Umbilical cord (tissue), 2 donors: Measurements from ENCODE around the gene PTPRN. TPM values are rescaled to one million over a fixed set of nuclear protein-coding genes. Genes with fewer than 3 reads are reported as not detected.
"Not testable (repeated sequence)": the region's sequence is repeated elsewhere in the genome, so short reads cannot be mapped to it uniquely, and the experiment has no call there.

Experiments
- DNase-seq: peaks from one replicate; pipeline ENCODE4 v3.0.0-alpha.2; 2015; ENCODE audit warnings: low spot score
- total RNA-seq: library from RNA; depleted of rRNA; stranded (reverse); fragments of >200 nt; gene quantifications from one replicate; pipeline ENCODE4 v1.2.3, GENCODE V29; 2014; ENCODE audit warnings: low replicate concordance; ENCODE audit not compliant: insufficient read depth

The PTPRN gene
- total RNA-seq, 1 donor from 2014 or later = 5.5 TPM

DNA sequence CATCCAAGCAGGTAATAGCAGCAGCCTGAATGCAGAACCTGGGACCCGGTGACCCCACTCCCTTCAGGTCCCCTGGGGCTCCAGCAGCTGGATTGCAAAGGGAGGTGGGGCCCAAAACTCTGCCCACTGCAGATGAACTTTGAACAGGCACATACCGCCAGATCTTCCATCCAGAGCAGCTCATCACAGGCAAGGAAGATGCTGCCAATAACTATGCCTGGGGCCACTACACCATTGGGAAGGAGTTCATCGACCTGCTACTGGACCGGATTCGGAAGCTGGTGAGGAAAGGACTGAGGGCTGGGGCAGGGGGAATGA, 39.2 kb downstream of the PTPRN start:
- no peak for DNase-seq

DNA sequence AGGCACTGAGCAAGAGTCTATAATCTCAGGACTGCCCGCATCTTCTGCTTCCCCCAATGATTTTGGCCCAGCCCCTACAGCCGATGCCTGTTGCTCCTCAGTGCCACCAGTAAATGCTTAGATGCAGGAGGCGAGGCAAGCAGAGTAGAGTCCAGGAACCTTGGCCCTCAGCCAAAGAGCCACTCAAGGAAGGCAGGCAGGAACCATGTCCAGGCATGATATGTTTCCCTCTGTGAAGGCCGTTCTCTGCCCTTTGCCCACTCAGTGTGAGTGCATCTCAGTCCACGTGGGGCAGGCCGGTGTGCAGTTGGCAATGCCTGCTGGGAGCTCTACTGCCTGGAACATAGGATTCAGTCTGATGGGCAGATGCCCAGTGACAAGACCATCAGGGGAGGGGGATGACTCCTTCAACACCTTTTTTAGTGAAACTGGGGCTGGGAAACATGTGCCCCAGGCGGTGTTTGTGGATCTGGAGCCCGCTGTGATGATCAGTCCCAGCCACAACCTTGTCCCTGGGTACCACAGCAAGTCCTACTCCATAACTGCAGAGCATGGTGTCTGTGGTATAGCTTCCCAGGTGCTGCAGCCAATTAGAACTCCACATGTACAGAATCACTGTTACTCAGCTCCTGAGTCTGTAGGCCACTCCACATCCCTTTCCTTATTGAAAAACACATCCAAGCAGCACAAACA, 39.7 kb downstream of the PTPRN start:
- DNase-seq = no peak

DNA sequence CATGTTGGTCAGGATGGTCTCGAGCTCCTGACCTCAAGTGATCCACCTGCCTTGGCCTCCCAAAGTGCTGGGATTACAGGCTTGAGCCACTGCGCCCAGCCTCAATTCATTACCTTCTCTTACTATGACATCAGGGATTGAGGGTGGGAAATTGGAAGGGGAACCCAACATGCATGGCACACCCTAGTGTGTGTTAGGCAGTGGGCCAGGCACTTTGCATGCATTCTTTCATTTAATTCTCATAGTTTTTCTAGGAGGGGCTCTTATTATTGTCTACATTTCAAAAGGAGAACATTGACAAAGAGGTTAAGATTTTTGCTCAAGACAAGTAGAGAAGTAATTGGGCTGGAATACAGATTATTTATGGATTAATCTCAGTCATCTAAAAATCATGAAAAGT, 40.9 kb downstream of the PTPRN start:
- no peak for DNase-seq

DNA sequence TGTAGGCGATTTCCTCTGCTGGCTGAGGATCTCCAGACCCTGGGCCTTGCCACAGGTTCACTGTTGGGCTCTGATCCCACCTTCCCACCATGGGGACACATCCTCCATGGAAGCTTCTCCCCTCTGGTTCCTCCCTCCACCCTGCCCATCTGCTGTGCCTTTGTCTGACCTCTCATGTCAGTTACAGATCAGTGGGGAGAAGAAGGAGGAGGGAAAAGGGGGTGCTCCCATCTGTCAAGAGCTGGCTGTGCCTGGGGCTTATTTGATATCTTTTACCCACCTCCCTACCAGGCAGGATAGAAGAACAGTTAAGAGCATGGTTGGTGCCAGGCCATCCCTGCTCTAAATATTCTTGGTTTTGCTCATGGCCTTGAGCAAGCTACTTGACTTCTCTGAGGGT, 42.3 kb downstream of the PTPRN start:
- DNase-seq = no peak

DNA sequence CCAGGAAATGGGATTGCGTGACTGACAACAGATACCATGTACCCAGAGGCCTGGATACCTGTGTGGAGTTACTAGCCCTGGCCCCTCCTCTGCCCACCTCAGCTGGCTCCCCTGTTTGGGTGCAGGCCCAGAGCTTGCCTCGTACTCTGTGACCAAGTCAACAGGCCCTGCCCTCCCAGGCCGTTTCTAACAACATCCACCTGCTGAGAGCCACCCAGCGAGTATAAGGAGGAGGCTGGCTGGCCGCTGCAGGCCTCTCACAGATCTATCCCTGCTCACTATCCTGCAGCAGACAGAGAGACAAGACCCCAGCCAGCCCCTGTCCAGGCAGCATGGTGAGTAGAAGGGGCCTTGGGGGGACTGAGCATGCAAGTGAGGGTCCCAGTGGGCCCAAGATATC, 43.0 kb downstream of the PTPRN start:
- DNase-seq = no peak

DNA sequence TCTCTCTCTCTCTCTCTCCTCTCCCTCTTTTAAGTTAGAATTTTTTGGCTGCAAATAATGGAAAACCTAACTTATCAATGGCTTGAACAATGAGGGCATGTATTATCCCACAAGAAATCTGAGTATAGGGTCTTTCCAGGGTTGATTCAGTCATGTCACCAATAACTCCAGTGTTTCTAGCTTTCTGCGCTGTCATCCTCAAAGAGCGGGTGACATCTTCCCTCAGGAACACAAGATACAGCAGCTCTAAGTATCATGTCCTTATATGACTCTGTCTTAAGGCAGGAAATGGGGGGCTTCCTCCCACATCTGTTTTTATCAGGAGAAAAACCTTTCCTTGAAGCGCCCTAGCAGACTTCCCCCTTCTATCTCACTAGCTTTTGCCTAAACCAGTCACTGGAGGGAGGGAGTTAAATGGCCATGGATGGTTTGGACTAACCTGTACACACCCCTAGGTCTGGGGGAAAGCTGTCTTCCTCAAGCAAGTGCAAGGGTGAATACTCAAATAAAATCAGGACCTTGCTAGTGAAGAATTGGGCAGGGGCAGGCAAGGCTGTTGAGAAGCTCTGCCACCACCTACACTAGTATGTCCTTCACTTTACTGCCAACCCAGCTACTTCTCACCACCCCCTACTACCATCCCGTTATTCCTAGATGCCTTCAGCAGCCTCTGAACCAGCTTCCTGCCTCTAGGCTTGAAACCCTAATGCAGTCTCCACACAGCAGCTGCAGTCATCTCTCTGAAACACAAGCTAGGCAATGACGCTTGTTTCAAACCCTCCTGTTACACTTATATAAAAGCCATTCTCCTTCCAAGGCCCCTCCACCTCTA, 48.0 kb downstream of the PTPRN start:
- DNase-seq = no peak

DNA sequence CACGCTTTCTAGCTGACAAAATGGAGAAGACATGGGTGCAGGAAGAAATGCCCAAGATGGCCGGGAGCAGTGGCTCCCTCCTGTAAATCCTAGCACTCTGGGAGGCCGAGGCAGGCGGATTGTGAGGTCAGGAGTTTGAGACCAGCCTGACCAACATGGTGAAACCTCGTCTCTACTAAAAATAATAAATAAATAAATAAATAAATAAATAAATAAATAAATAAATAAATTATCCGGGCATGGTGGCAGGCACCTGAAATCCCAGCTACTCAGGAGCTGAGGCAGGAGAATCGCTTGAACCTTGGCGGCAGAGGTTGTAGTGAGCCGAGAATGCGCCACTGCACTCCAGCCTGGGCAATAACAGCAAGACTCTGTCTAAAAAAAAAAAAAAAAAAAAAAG, 50.3 kb downstream of the PTPRN start:
- not testable (repeated sequence) for DNase-seq

DNA sequence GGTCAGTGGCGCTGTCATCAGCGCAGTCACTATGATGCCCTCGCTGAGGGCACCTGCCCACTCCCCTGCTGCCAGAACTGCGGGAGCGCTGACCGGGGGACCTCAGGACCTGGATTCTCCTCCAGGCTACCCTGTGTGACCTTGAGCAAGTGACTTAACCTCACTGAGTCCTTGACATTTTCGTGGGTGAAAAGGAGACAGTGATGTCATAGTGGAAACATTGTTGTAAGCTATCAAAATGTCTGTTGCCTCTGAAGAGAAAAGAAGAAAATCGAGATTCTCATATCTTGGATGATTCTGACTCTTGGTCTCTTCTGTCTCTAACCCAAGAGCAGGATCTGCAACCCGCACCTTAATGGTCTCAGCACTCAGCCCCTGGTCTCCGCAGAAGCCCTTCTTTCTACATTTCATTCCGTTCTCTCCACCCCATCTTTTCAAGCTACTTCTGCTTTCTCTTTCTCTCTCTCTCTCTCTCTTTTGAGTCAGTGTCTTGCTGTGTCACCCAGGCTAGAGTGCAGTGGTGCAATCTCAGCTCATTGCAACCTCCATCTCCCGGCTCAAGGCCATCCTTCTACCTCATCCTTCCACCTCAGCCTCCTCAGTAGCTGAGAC, 54.5 kb downstream of the PTPRN start:
- no peak for DNase-seq

DNA sequence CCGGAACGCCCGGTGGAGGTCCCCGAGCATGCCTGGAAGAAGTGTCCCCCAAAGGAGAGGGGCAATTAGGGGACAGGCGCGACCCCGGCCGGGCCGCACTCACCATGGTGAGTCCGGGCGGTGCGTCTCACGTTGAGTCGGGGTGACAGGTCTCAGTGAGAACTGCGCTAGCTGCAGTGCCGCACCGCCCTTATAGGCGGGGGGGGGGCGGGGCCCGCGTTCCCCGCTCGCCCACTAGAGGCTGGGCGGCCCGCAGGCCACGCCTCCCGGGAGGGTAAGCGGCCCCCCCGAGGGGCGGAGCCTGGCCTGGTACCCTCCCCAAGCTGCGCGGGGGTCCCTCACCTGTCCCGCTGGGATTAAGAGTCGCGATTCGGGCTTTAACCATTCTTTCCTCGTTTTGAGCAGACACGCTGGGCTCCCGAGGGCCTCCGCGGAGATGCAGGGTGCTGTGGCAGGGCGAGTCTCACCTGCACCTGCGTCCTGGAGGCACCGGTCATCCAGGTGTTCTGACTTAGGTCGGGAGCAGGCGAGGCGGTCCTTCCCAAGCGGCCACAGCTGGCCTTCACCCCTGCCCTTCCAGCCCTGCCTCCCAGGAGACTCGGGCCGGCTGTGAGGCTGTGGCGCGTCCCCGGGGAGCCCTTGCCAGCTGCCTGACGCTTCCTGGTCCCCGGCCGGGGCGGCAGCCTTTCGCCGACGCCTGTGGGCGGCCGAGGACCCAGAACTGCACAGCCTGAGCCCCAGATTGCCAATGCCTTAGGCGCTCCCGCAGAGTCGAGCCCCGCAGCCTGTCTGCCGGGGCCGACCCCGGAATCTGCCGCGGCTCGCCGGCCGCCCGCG, 55.2 kb downstream of the PTPRN start, which contains the start of gene TUBA4A:
TSS of gene TUBA4A (minus strand) at position 166 of the 837 bp plus-strand sequence. CDS start at position 106, 60 bp downstream.
- peak; percentile 58 for DNase-seq

DNA sequence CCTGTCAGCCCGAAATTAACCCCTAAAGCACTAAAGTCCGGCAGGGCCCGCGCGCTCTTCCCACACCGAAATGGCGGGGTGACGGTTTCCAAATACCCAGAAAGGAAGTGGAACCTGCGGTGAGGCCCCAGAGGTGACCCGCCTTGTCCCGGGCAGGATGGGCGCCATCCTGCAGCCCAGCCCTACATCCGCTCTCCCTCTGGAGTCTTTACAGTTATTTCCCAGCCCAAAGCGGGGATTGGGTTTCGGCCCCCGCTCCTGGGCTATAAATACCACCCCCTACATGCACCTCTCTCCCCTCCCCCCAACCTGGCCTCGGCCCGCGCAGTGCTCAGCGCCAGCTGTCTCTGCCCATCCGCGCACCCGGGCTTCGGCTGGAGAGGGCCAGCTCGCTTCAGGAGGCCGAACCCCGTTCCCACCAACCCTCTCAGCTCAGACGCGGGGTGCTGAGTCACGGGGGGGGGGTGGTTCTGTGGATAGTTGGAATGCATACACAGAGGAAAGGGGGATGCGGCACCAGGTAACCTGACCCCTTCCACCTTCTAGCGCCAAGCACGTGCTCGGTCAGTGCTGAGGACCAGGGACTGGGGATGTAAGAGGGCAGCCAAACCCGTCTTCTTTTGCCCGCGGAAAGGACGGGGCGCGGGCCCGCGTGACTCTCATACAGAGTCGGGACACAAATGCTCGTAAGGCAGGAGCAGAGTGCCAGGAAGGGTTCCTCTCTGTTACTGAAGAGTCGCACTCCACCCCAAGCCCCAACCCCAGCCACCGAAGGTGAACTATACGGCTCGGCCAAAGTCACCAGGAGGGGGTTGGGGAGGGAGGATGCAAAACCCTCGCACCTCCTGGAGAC, 56.1 kb downstream of the PTPRN start, which contains the start of gene TUBA4B:
TSS of gene TUBA4B (plus strand) at position 344 of the 853 bp plus-strand sequence. CDS start at position 509, 165 bp downstream.
- DNase-seq = no peak

DNA sequence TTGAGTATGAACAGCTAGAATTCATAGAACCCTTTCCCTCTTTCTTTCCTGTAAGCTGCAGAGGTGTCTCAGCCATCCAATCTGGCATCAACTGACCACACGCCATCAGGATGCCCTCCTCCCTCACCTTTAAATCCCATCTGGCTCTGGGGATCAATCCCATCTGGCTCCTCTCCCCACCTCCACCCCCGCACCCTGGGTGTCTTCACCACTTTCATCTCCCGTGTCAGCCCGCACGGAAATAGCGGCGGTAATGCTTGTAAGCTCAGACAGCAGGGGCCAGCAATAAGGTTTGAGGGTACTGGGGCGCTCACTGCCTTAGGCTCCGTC, 56.7 kb downstream of the PTPRN start:
- DNase-seq = no peak

DNA sequence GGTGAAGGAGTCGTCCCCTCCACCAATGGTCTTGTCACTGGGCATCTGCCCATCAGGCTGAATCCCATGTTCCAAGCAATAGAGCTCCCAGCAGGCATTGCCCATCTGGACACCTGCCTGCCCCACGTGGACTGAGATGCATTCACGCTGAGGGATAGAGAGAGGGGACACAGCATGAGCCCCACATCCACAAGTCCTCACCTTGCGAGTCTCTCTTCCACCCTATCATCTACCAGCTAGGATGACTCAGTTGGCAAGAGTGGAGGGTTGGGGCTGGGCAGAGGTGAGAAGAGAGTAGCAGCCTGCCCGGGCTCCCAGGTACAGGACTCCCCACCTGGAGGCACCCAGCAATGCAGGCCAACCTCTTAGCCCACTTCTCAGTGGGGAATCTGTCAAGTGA, 57.1 kb downstream of the PTPRN start:
- DNase-seq = no peak

DNA sequence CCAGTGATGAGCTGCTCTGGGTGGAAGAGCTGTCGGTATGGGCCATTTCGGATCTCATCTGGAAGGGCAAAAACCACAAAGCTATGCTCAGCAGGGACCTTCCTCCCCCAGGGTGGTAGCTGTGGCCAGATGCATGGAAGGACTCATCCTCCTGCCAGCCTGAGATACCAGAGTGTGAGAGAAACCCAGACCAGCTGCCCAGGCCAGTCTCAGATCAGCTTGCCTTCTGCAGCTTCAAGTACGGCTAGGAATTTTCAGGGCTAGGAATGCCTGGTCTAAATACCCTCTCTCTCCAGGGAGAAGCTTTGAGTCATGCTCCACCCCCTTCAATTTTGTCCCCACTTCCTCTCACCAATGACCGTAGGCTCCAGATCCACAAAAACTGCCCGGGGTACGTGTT, 57.5 kb downstream of the PTPRN start:
- DNase-seq = no peak

DNA sequence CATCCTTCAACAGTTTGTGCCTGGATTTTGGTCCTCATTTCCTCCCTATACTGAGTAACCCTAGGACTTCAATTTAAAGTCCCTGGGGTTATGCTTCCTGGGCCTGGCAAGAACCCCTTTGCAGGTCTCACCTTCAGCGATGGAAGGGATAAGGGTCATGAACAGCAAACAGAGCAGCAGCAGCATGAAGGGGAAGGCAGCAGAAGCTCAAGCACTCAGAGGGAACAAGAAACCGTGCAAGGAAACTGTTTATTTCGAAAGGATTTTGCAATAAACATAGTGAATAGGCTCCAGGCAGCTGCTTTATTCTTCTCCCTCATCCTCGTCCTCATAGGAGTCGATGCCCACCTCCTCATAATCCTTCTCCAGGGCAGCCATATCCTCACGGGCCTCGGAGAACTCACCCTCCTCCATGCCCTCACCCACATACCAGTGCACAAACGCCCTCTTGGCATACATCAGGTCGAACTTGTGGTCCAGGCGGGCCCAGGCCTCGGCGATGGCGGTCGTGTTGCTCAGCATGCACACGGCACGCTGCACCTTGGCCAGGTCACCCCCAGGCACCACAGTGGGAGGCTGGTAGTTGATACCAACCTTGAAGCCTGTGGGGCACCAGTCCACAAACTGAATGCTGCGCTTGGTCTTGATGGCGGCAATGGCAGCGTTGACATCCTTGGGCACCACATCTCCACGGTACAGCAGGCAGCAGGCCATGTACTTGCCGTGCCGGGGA, 59.0 kb downstream of the PTPRN start:
- DNase-seq = no peak

DNA sequence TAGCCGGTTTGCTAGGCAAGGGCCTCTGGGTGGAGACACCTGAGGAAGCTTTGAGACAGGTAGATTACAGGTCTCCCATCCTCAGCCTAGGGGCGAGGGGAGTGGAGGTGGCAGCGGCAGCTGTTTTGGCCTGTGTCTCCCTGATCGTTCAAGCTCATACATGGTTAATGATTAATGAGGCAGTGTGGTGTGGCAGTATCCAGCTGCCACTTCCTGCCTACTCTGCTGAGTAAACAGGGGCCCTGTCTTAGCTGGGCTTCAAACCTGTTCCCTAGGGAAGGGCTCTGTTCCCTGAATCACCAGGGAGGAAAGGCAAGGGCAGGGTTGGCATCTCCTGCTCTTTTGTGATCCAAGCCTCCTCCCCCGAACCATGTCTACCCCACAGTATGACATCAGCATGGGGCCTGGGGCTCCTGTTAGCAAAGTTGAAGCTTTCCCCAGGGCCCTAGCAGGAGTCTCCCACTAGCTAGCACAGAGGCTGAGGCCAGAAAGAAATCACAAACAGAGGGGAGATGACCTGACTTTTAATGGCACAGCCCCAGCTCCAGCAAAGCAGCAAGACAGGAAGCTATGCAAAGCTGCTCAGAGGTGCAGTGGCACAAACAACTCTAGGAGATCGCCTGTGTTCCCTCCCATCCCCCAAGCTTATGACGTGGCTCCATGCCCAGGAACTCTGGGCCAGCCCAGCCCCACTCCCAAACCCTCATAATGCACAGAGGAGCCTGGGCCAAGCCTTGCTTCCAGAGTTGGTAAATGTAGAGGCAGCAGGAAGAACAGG, 59.8 kb downstream of the PTPRN start:
- DNase-seq = peak; percentile 95

DNA sequence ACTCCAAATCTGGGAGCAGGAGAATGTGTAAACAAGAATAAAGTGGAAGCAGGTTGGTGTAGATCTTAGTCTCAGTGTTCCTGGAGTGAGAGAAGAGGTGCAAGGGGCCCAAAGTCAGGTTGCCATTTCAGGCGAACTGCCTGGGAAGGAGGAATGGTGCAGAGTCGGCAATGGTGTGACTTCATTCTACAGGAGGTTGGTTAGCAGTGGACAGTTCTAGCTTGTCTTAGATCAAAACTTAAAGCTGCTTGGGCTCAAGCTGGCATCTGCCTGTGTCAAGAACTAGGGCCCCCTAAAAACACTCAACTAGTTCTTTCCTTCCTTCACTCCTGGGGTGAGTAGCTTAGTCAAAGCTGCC, 60.4 kb downstream of the PTPRN start:
- no peak for DNase-seq

DNA sequence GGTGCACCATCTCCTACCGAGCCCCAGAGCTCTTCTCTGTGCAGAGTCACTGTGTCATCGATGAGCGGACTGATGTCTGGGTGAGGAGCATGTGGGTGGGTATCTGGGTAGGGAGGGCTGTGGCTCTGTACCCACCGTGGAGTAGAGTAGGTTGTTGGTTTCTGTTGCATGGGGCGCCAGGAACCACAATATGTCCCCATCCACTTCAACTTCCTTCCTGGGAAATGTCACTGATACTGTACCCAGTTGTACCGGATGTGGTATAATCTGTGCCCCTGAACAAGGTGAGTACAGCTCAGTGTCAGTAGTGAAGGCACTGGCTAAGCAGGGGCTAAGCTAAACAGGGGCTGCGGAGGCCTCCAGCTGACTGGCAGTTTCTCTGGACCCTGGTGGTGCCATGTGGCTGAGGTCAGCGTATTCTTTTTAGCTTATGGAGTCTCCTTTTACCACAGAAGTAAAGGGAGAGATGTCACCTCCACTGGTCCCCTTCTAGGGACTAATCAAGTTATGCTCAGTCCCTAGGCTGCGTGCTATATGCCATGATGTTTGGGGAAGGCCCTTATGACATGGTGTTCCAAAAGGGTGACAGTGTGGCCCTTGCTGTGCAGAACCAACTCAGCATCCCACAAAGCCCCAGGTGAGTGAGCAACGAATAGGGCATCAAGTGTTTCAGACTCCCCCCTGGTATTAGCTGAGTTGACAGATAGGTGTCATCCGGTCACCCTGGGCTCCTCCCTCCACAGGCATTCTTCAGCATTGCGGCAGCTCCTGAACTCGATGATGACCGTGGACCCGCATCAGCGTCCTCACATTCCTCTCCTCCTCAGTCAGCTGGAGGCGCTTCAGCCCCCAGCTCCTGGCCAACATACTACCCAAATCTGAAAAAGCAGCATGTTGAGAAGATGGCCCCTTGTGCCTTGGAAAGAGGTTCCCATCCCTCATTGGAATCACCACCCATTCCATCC, 61.2 kb downstream of the PTPRN start:
- DNase-seq = no peak

DNA sequence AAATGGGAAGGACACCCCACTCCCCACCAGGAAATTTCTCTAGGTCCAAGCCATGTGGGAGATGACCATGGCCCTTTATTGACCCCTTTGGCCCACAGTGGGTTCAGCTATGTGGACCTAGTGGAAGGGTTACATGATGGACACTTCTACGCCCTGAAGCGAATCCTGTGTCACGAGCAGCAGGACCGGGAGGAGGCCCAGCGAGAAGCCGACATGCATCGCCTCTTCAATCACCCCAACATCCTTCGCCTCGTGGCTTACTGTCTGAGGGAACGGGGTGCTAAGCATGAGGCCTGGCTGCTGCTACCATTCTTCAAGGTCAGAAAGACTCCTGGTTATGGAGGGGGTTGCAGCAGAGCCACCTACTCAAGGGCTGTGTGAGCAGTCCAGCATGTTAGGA, 62.6 kb downstream of the PTPRN start:
- no peak for DNase-seq
